Panc1 (cell line): ENCODE data around the gene PZP.

Source experiments
- CTCF ChIP-seq: fragments of 450-650 bp; IDR thresholded peaks from 2 replicates; pipeline ENCODE4 v1.5.1; 2017; ENCODE audit warnings: mild to moderate bottlenecking
- POLR2AphosphoS5 ChIP-seq: IDR thresholded peaks from 2 replicates; pipeline ENCODE4 v1.6.1; 2012; ENCODE audit warnings: mild to moderate bottlenecking, low read depth, low read length, moderate library complexity
- TCF7L2 ChIP-seq: IDR thresholded peaks from 2 replicates; pipeline ENCODE4 v1.6.1; 2011; ENCODE audit warnings: mild to moderate bottlenecking, low read depth, low read length, inconsistent platforms

- no peak for TF ChIP-seq CTCF
- TF ChIP-seq POLR2AphosphoS5 = no peak
- TF ChIP-seq TCF7L2 = no peak
These were observed 3.5 kb upstream of the PZP start for GRCh38 chr12:9211687-9212086.
